Measurements from ENCODE around the gene IPO11. TPM values are rescaled to one million over a fixed set of nuclear protein-coding genes. Genes with fewer than 3 reads are reported as not detected.

Gene IPO11
- total and polyA plus RNA-seq, 7 donors: 9.1 to 25.4 (median 21.4) TPM

DNA sequence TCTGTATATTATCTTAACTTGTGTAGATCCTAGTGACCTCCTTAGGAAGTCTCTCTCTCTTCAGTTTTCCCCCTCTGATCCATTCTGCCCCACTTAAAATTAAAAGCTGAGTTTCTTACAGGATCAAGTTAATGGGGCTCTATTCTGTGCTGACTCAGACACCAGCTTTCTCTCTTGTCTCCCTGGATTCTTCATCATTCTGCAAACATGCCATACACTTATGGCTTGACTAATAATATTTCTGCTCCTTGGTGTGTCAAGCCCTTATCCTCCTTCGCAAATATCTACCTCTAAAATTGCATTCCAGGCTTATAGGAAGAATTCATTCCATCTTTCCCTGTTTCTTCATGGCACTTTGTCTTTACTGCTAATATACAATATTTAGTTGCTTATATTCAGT lies 184.1 kb downstream of the IPO11 start:
- H3K9me3 ChIP-seq: no peaks in the 10 kb centered on the region
- DNase-seq (no peak), ATAC-seq (no peak)
- H3K27me3 ChIP-seq (ENCODE audit: insufficient read depth in 3 of 3, low read length in 2 of 3): no peaks in the 10 kb centered on the region
- intact Hi-C loops (cut with DNase I): no loop called here
- peaks cover 3 to 11% of the 10 kb centered on the region in 2 donors for H3K36me3 ChIP-seq (ENCODE audit: insufficient read depth in 1 of 2, low read depth in 1 of 2)
- no peaks in the 10 kb centered on the region for H3K4me1 ChIP-seq
- 98 to 100% (median 99%) methylated on average over 1 of the region's 1 CpG for WGBS, 3 donors
- H3K27ac ChIP-seq: no peak overlapping the region
- no peak overlapping the region for H3K4me3 ChIP-seq
- TF ChIP-seq, protein P1, sequence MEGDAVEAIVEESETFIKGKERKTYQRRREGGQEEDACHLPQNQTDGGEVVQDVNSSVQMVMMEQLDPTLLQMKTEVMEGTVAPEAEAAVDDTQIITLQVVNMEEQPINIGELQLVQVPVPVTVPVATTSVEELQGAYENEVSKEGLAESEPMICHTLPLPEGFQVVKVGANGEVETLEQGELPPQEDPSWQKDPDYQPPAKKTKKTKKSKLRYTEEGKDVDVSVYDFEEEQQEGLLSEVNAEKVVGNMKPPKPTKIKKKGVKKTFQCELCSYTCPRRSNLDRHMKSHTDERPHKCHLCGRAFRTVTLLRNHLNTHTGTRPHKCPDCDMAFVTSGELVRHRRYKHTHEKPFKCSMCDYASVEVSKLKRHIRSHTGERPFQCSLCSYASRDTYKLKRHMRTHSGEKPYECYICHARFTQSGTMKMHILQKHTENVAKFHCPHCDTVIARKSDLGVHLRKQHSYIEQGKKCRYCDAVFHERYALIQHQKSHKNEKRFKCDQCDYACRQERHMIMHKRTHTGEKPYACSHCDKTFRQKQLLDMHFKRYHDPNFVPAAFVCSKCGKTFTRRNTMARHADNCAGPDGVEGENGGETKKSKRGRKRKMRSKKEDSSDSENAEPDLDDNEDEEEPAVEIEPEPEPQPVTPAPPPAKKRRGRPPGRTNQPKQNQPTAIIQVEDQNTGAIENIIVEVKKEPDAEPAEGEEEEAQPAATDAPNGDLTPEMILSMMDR (IDR thresholded peaks at IDR 0.05): no peak

DNA sequence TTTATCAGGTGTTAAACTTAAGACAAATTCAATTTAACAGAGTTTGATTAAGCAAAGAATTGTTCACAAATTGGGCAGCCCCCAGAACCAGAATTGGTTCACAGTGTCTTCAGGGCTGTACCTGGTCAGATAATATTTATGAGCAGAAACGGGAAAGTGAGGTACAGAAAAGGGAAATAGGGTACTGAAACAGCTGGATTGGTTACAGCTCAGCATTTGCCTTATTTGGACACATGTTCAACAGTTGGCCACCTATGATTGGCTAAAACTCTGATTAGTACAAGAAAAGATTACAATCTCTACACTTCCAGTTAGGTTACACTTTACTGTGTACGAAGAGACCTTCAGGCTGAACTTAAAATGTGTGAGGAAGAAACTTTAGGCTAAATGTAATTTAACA lies 184.8 kb downstream of the IPO11 start:
- ATAC-seq (no peak), DNase-seq (no peak)
- TF ChIP-seq, protein P1 (IDR thresholded peaks at IDR 0.05): no peak
- Histone ChIP-seq H3K27ac (no peak overlapping the region), H3K4me3 (no peak overlapping the region), H3K36me3 (ENCODE audit: insufficient read depth in 1 of 2, low read depth in 1 of 2) (peaks cover 3 to 5% of the 10 kb centered on the region in 2 donors), H3K4me1 (no peaks in the 10 kb centered on the region), H3K9me3 (no peaks in the 10 kb centered on the region), H3K27me3 (ENCODE audit: insufficient read depth in 3 of 3, low read length in 2 of 3) (no peaks in the 10 kb centered on the region)
- intact Hi-C loops (cut with DNase I): no loop called here
- 76 to 90% (median 87%) methylated on average over 2 of the region's 2 CpGs for WGBS, 3 donors

DNA sequence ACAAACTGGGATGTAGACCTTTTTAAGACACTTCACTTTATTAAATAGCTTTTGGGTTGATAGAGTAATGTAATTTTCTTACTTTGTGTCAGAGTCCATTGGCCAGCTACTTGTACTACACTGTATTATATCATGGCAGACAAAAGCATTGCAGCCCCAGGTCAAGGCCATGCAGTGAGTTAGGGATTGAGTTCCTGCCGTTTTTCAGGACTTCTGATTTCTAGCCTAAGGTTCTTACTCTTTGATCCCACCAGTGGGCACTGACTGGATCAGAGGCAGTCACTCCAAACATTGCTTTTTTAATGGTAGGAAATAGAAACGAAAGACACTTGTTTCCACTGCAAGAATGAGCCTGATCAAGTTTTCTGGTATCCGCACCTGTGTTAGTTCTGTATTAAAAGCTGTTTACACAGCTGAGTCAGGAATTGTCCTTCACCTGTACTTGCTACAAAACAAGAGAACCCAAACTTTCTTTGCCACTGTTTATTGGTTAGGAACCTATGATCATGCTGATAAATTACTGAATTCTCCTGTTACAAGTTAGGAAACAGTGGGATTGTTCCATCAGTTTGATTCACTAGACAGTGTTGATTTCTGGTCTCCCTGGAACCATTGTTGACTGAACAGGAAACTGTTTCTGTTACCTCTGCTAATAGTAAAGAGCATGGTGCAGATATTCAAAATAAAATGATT lies 188.1 kb downstream of the IPO11 start:
- no peaks in the 10 kb centered on the region for H3K27me3 ChIP-seq (ENCODE audit: insufficient read depth in 3 of 3, low read length in 2 of 3)
- TF ChIP-seq, protein P1 (IDR thresholded peaks at IDR 0.05): no peak
- peaks cover 3 to 8% of the 10 kb centered on the region in 2 donors for H3K36me3 ChIP-seq (ENCODE audit: insufficient read depth in 1 of 2, low read depth in 1 of 2)
- WGBS, 3 donors: 73 to 81% (median 77%) methylated on average over 3 of the region's 3 CpGs
- intact Hi-C loops (cut with DNase I): no loop called here
- H3K27ac ChIP-seq: no peak overlapping the region
- no peaks in the 10 kb centered on the region for H3K9me3 ChIP-seq
- H3K4me3 ChIP-seq: no peak overlapping the region
- H3K4me1 ChIP-seq: no peaks in the 10 kb centered on the region
- ATAC-seq: no peak
- DNase-seq: no peak

- Histone ChIP-seq H3K27me3 (ENCODE audit: insufficient read depth in 3 of 3, low read length in 2 of 3) (no peaks in the 10 kb centered on the region), H3K36me3 (ENCODE audit: insufficient read depth in 1 of 2, low read depth in 1 of 2) (peaks cover under 1 to 8% of the 10 kb centered on the region in 2 donors), H3K27ac (no peak overlapping the region), H3K4me3 (no peak overlapping the region), H3K9me3 (no peaks in the 10 kb centered on the region), H3K4me1 (no peaks in the 10 kb centered on the region)
- WGBS, 3 donors: 98 to 99% (median 99%) methylated on average over 5 of the region's 5 CpGs
- TF ChIP-seq, protein P1 (IDR thresholded peaks at IDR 0.05): no peak
- intact Hi-C loops (cut with DNase I): no loop called here
- ATAC-seq (no peak), DNase-seq (no peak)
These were observed 191.4 kb downstream of the IPO11 start for GRCh38 chr5:62603934-62604333.

GRCh38 chr5:62605638-62606037 lies 193.1 kb downstream of the IPO11 start:
- ATAC-seq: no peak
- H3K9me3 ChIP-seq: no peaks in the 10 kb centered on the region
- intact Hi-C loops (cut with DNase I): no loop called here
- TF ChIP-seq, protein P1 (IDR thresholded peaks at IDR 0.05): no peak
- H3K27me3 ChIP-seq (ENCODE audit: insufficient read depth in 3 of 3, low read length in 2 of 3): no peaks in the 10 kb centered on the region
- no peak for DNase-seq
- H3K4me3 ChIP-seq: no peak overlapping the region
- no peak overlapping the region for H3K27ac ChIP-seq
- 93 to 100% (median 93%) methylated on average over 4 of the region's 4 CpGs for WGBS, 3 donors
- no peaks in the 10 kb centered on the region for H3K4me1 ChIP-seq
- peaks cover 0 to 11% of the 10 kb centered on the region in 2 donors for H3K36me3 ChIP-seq (ENCODE audit: insufficient read depth in 1 of 2, low read depth in 1 of 2)
